CD4-positive, alpha-beta T cell (primary cell): ENCODE results near the gene TBC1D22A. TPM values are rescaled to one million over a fixed set of nuclear protein-coding genes. Genes with fewer than 3 reads are reported as not detected.

Experiments used
- ATAC-seq: fragments of 200-7000 bp; cut with Tn5 transposase; one replicate; pipeline ENCODE4 v1.10.0; 2022; ENCODE audit warnings: mild to moderate bottlenecking; ENCODE audit not compliant: poor library complexity
- CTCF ChIA-PET: fragments of 350-600 bp; sonication (Branson Sonifier 250); formaldehyde crosslinking; loops from one replicate; lab custom pipeline; 2021; ENCODE audit warnings: antibody characterized with exemption, inconsistent platforms; lab: Charles Lee
- POLR2A ChIA-PET: fragments of 350-600 bp; sonication (Branson Sonifier 250); formaldehyde crosslinking; loops from one replicate; lab custom pipeline; 2021; ENCODE audit warnings: antibody characterized with exemption, inconsistent platforms; lab: Charles Lee
- DNase-seq, 14 experiments: peaks; one replicate each; pipeline ENCODE4 v3.0.0-alpha.2; 2013 to 2020; ENCODE audit warnings: mixed read lengths in 2 of 14
- H3K27ac ChIP-seq, 2 donors: one replicate each; pipeline versions ENCODE4 v1.5.1 to v1.7.0; 2013; ENCODE audit warnings: low read length in 2 of 2, low read depth in 1 of 2, mild to moderate bottlenecking in 1 of 2
- H3K27me3 ChIP-seq, 2 experiments: 1 replicate in 1 of 2; 2 replicates in 1 of 2; pipeline versions ENCODE4 v1.6.1 to v1.7.0; 2013; ENCODE audit warnings: low read length in 2 of 2, control low read depth in 1 of 2, mild to moderate bottlenecking in 1 of 2, moderate library complexity in 1 of 2; ENCODE audit not compliant: insufficient read depth in 2 of 2, control insufficient read depth in 1 of 2
- H3K36me3 ChIP-seq: one replicate; pipeline ENCODE4 v1.6.1; 2013; ENCODE audit warnings: low read length, control low read depth; ENCODE audit not compliant: insufficient read depth
- H3K4me1 ChIP-seq: one replicate; pipeline ENCODE4 v1.6.1; 2013; ENCODE audit warnings: low read length, control low read depth; ENCODE audit not compliant: insufficient read depth
- H3K4me3 ChIP-seq: one replicate; pipeline ENCODE4 v1.5.1; 2013; ENCODE audit warnings: mild to moderate bottlenecking, low read length, moderate library complexity
- H3K9me3 ChIP-seq, 2 experiments: 1 replicate in 1 of 2; 2 replicates in 1 of 2; pipeline versions ENCODE4 v1.6.1 to v1.7.0; 2013; ENCODE audit warnings: low read length in 2 of 2, mild to moderate bottlenecking in 2 of 2, control low read depth in 1 of 2, moderate library complexity in 1 of 2; ENCODE audit not compliant: control insufficient read depth in 1 of 2, insufficient read depth in 1 of 2
- H3K27ac Mint-ChIP-seq: one replicate; pipeline ENCODE4 v1.8.0; 2020; ENCODE audit warnings: mixed read lengths
- H3K27me3 Mint-ChIP-seq: one replicate; pipeline ENCODE4 v1.8.0; 2021; ENCODE audit warnings: mixed read lengths
- H3K36me3 Mint-ChIP-seq: one replicate; pipeline ENCODE4 v1.8.0; 2021; ENCODE audit warnings: low read depth, mixed read lengths
- H3K4me1 Mint-ChIP-seq: one replicate; pipeline ENCODE4 v1.8.0; 2021; ENCODE audit warnings: low read depth, mixed read lengths
- H3K4me3 Mint-ChIP-seq: one replicate; pipeline ENCODE4 v1.8.0; 2020; ENCODE audit warnings: mild to moderate bottlenecking, mixed read lengths
- H3K9me3 Mint-ChIP-seq: one replicate; pipeline ENCODE4 v1.8.0; 2020; ENCODE audit warnings: mixed read lengths
- intact Hi-C, 2 experiments: fragments of 100-400 bp; cut with DNase I in 1 of 2; cut with micrococcal nuclease in 1 of 2; formaldehyde crosslinking; loops; one replicate each; pipeline versions ENCODE4 v1.15.1 to v1.9.0; 2023 to 2025; cut with DNase I, micrococcal nuclease
- total RNA-seq, 174 experiments: library from RNA in 2 of 174; stranded (reverse) in 2 of 174; gene quantifications; one replicate each; pipeline ENCODE4 v1.2.3 and lab custom pipeline; 2021 to 2026
- TF ChIP-seq, protein P1 (sequence below): fragments of 200-600 bp; IDR thresholded peaks from one replicate; pipeline ENCODE4 v1.8.0; 2022; ENCODE audit warnings: antibody characterized with exemption, mild to moderate bottlenecking

The TBC1D22A gene
- total RNA-seq, 2 experiments from 2014 or later = 27.1 to 31.7 TPM

DNA sequence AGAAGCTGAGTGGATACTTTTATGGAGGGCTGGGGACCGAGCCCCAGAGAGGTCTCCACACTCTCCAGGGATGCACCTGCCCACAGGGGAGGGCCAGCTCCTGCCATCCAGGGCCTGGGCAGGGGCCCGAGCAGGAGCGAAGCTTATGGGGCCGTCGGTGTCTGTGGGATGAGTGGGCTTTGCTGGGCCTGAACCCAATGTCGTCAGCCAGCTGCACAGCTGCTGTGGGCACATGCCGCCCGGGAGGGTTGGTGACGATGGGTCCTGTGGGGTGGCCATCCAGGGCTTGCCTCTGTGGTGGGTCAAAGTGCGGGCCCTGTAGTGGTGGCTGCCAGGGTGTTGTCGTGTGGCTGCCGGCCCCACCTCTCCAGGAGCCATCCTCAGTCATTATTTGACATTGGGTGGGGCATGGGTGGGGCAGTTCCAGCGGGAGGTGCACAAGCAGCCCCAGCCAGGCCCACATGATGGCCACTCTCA lies 447.1 kb downstream of the TBC1D22A start:
- Mint-ChIP-seq H3K36me3 (no peaks in the 10 kb centered on the region), H3K4me1 (peaks cover 5% of the 10 kb centered on the region), H3K27me3 (no peaks in the 10 kb centered on the region), H3K27ac (no peak overlapping the region), H3K9me3 (no peaks in the 10 kb centered on the region), H3K4me3 (no peak overlapping the region)
- TF ChIP-seq, protein P1, sequence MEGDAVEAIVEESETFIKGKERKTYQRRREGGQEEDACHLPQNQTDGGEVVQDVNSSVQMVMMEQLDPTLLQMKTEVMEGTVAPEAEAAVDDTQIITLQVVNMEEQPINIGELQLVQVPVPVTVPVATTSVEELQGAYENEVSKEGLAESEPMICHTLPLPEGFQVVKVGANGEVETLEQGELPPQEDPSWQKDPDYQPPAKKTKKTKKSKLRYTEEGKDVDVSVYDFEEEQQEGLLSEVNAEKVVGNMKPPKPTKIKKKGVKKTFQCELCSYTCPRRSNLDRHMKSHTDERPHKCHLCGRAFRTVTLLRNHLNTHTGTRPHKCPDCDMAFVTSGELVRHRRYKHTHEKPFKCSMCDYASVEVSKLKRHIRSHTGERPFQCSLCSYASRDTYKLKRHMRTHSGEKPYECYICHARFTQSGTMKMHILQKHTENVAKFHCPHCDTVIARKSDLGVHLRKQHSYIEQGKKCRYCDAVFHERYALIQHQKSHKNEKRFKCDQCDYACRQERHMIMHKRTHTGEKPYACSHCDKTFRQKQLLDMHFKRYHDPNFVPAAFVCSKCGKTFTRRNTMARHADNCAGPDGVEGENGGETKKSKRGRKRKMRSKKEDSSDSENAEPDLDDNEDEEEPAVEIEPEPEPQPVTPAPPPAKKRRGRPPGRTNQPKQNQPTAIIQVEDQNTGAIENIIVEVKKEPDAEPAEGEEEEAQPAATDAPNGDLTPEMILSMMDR = no peak
- Histone ChIP-seq H3K36me3 (no peaks in the 10 kb centered on the region), H3K27me3 (no peaks in the 10 kb centered on the region), H3K9me3 (no peaks in the 10 kb centered on the region), H3K27ac (no peak overlapping the region), H3K4me1 (no peaks in the 10 kb centered on the region), H3K4me3 (no peak overlapping the region)
- ChIA-PET CTCF (no interaction called here), POLR2A (no interaction called here)
- intact Hi-C loops = loop anchor here in 1 of 2 experiments (5.0 kb wide), 1 partner anchor 1283 kb away; no protein-coding TSS in a partner anchor
- DNase-seq = peak in 1 of 14 experiments; percentile 22
- ATAC-seq = no peak

DNA sequence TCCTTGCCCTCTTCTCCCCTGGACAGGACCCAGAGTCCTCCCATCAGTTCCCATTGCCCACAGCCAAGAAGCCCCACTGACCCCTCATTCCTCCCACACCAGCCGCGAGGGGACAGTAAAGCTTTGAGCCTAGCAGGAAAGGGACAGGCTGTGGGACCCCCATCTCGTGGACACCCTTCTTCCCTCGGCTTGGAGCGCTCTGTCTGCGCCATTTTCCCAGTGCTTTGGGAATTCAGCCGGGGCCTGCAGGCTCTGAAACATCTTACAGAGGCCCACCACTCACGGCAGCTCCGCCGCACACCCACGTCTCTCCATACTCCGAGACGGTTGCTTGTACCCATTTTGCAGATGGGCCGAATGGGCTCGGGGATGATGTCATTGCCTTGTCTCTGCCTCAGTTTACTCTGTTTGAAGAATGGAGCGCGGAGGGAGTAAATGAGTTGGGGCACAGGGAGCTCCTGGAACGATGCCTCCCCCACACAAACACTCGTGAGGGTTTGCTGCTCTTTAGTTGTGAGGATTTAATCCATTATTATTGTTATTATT lies 447.7 kb downstream of the TBC1D22A start:
- peak in 2 of 14 experiments; percentile 8 to 10 for DNase-seq
- Mint-ChIP-seq H3K4me1 (peaks cover 5% of the 10 kb centered on the region), H3K36me3 (no peaks in the 10 kb centered on the region), H3K27ac (no peak overlapping the region), H3K27me3 (no peaks in the 10 kb centered on the region), H3K4me3 (no peak overlapping the region), H3K9me3 (no peaks in the 10 kb centered on the region)
- H3K36me3 ChIP-seq = no peaks in the 10 kb centered on the region
- ChIA-PET POLR2A (no interaction called here), CTCF (no interaction called here)
- TF ChIP-seq, protein P1 = no peak
- intact Hi-C loops = loop anchor here in 1 of 2 experiments (5.0 kb wide), 1 partner anchor 1282 kb away; no protein-coding TSS in a partner anchor
- H3K27me3 ChIP-seq = no peaks in the 10 kb centered on the region
- no peak for ATAC-seq
- no peak overlapping the region for H3K27ac ChIP-seq
- H3K9me3 ChIP-seq = no peaks in the 10 kb centered on the region
- H3K4me3 ChIP-seq = no peak overlapping the region
- no peaks in the 10 kb centered on the region for H3K4me1 ChIP-seq

DNA sequence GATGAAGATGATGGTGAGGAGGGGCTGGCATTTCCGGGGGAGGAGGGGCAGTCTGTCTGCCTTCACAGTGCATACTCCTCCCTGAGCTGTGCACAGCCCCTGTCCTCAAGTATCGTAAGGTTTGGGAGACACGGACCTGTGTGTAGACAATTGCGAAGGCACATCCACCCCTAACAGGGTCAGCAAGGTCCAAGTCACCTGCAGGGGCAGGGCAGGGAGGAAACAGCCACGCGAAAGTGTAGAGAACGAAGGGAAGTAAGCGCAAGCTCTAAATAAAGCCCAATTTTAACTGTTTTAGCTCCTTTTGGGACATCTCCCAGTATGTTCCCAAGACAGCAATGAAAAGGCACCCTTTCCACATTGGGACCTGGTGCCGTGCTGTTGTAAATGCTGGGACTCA lies 448.2 kb downstream of the TBC1D22A start:
- intact Hi-C loops = loop anchor here in 1 of 2 experiments (5.0 kb wide), 1 partner anchor 1282 kb away; no protein-coding TSS in a partner anchor
- Histone ChIP-seq H3K4me1 (no peaks in the 10 kb centered on the region), H3K27me3 (no peaks in the 10 kb centered on the region), H3K4me3 (no peak overlapping the region), H3K9me3 (no peaks in the 10 kb centered on the region), H3K36me3 (no peaks in the 10 kb centered on the region), H3K27ac (no peak overlapping the region)
- ATAC-seq = no peak
- Mint-ChIP-seq H3K9me3 (no peaks in the 10 kb centered on the region), H3K27ac (no peak overlapping the region), H3K4me3 (no peak overlapping the region), H3K4me1 (peaks cover 5% of the 10 kb centered on the region), H3K27me3 (no peaks in the 10 kb centered on the region), H3K36me3 (no peaks in the 10 kb centered on the region)
- TF ChIP-seq, protein P1 = no peak
- DNase-seq = peak in 2 of 14 experiments; percentile 8 to 26
- POLR2A ChIA-PET = no interaction called here
- CTCF ChIA-PET = no interaction called here
